Mesenchymal stem cell (in vitro differentiated cells and primary cell): ENCODE data around the gene TRIM77. TPM values are rescaled to one million over a fixed set of nuclear protein-coding genes. Genes with fewer than 3 reads are reported as not detected.
"Not testable (repeated sequence)": the region's sequence is repeated elsewhere in the genome, so short reads cannot be mapped to it uniquely, and the experiment has no call there.

Experiments
- DNase-seq: peaks from one replicate; pipeline ENCODE4 v3.0.0-alpha.2; 2013
- H2AFZ ChIP-seq: one replicate; pipeline ENCODE4 v1.6.1; 2013; ENCODE audit warnings: low read depth, mild to moderate bottlenecking, control low read depth, inconsistent platforms, low read length, moderate library complexity
- H2AK5ac ChIP-seq: 2 replicates; pipeline ENCODE4 v1.6.1; 2013; ENCODE audit warnings: low read length, moderate library complexity, mild to moderate bottlenecking, inconsistent platforms; ENCODE audit not compliant: severe bottlenecking
- H2BK120ac ChIP-seq: one replicate; pipeline ENCODE4 v1.6.1; 2013; ENCODE audit warnings: low read depth, mild to moderate bottlenecking, inconsistent platforms, low read length, moderate library complexity
- H2BK12ac ChIP-seq, 2 experiments: one replicate each; pipeline ENCODE4 v1.6.1; 2013; ENCODE audit warnings: inconsistent platforms in 2 of 2, low read length in 2 of 2, mild to moderate bottlenecking in 2 of 2, moderate library complexity in 2 of 2, control low read depth in 1 of 2
- H2BK15ac ChIP-seq: one replicate; pipeline ENCODE4 v1.6.1; 2013; ENCODE audit warnings: mild to moderate bottlenecking, low read depth, inconsistent platforms; ENCODE audit not compliant: poor library complexity, severe bottlenecking
- H2BK5ac ChIP-seq: 2 replicates; pipeline ENCODE4 v1.6.1; 2013; ENCODE audit warnings: low read depth, mild to moderate bottlenecking, low read length, control low read depth, inconsistent platforms; ENCODE audit not compliant: poor library complexity, severe bottlenecking
- H3K14ac ChIP-seq, 2 experiments: one replicate each; pipeline ENCODE4 v1.6.1; 2013; ENCODE audit warnings: inconsistent platforms in 2 of 2, low read length in 2 of 2, control low read depth in 1 of 2, mild to moderate bottlenecking in 1 of 2, moderate library complexity in 1 of 2
- H3K18ac ChIP-seq, 2 experiments: one replicate each; pipeline ENCODE4 v1.6.1; 2013; ENCODE audit warnings: inconsistent platforms in 2 of 2, low read length in 2 of 2, control low read depth in 1 of 2, low read depth in 1 of 2, mild to moderate bottlenecking in 1 of 2
- H3K23ac ChIP-seq, 2 experiments: one replicate each; pipeline ENCODE4 v1.6.1; 2013; ENCODE audit warnings: inconsistent platforms in 2 of 2, low read length in 2 of 2, mild to moderate bottlenecking in 2 of 2, moderate library complexity in 2 of 2, control low read depth in 1 of 2
- H3K27ac ChIP-seq: 2 replicates; pipeline ENCODE4 v1.5.1; 2013; ENCODE audit warnings: mild to moderate bottlenecking, moderate library complexity, low read length, control low read depth, inconsistent platforms; ENCODE audit not compliant: poor library complexity, severe bottlenecking
- H3K27me3 ChIP-seq, 2 experiments: 2 replicates each; pipeline versions ENCODE4 v1.6.1 to v1.7.0; 2013; ENCODE audit warnings: low read length in 2 of 2, mild to moderate bottlenecking in 2 of 2, moderate library complexity in 2 of 2, control low read depth in 1 of 2, inconsistent platforms in 1 of 2; ENCODE audit not compliant: control insufficient read depth in 1 of 2, insufficient read depth in 1 of 2
- H3K36me3 ChIP-seq, 2 experiments: 2 replicates each; pipeline versions ENCODE4 v1.6.1 to v1.7.0; 2013; ENCODE audit warnings: low read length in 2 of 2, control low read depth in 1 of 2, inconsistent platforms in 1 of 2, low read depth in 1 of 2, mild to moderate bottlenecking in 1 of 2; ENCODE audit not compliant: insufficient read depth in 2 of 2, control insufficient read depth in 1 of 2
- H3K4ac ChIP-seq, 2 experiments: one replicate each; pipeline ENCODE4 v1.6.1; 2013; ENCODE audit warnings: inconsistent platforms in 2 of 2, low read length in 2 of 2, mild to moderate bottlenecking in 2 of 2, moderate library complexity in 2 of 2, control low read depth in 1 of 2, low read depth in 1 of 2
- H3K4me1 ChIP-seq: 2 replicates; pipeline ENCODE4 v1.6.1; 2013; ENCODE audit warnings: low read depth, low read length, control low read depth; ENCODE audit not compliant: control insufficient read depth, insufficient read depth
- H3K4me2 ChIP-seq: 2 replicates; pipeline ENCODE4 v1.6.1; 2013; ENCODE audit warnings: low read length, mild to moderate bottlenecking, inconsistent platforms; ENCODE audit not compliant: poor library complexity, severe bottlenecking
- H3K4me3 ChIP-seq, 2 experiments: 2 replicates each; pipeline versions ENCODE4 v1.5.1 to v1.7.0; 2013; ENCODE audit warnings: low read length in 2 of 2, mild to moderate bottlenecking in 2 of 2, control low read depth in 1 of 2, low read depth in 1 of 2; ENCODE audit not compliant: insufficient read depth in 1 of 2
- H3K79me1 ChIP-seq: replicated peaks from 2 replicates; pipeline ENCODE4 v1.6.1; 2013; ENCODE audit warnings: mild to moderate bottlenecking, control low read depth, low read length, inconsistent platforms; ENCODE audit not compliant: poor library complexity, severe bottlenecking
- H3K9ac ChIP-seq: 2 replicates; pipeline ENCODE4 v1.7.0; 2013; ENCODE audit warnings: mild to moderate bottlenecking, low read length, moderate library complexity
- H3K9me3 ChIP-seq: 2 replicates; pipeline ENCODE4 v1.7.0; 2013; ENCODE audit warnings: mild to moderate bottlenecking, low read length; ENCODE audit not compliant: control insufficient read depth
- H4K8ac ChIP-seq: one replicate; pipeline ENCODE4 v1.6.1; 2013; ENCODE audit warnings: inconsistent platforms, mild to moderate bottlenecking, low read length, moderate library complexity
- H4K91ac ChIP-seq: one replicate; pipeline ENCODE4 v1.6.1; 2013; ENCODE audit warnings: mild to moderate bottlenecking, low read length, inconsistent platforms
- small RNA-seq: library from polyadenylated mRNA; stranded (forward); fragments of <200 nt; extraction: miRNeasy Mini kit (QIAGEN cat#:217004); gene quantifications from one replicate; pipeline ENCODE3, GENCODE V24; 2013; ENCODE audit warnings: low read depth

The TRIM77 gene

GRCh38 chr11:89750822-89751221, 40.7 kb downstream of the TRIM77 start:
- not testable (repeated sequence) for H2AK5ac ChIP-seq, H4K91ac ChIP-seq, H3K23ac ChIP-seq, H3K4me2 ChIP-seq, H3K27ac ChIP-seq, H3K79me1 ChIP-seq, H3K4ac ChIP-seq, H3K9me3 ChIP-seq, H2BK120ac ChIP-seq, H2BK5ac ChIP-seq, DNase-seq, H3K36me3 ChIP-seq, H3K4me3 ChIP-seq, H3K9ac ChIP-seq, H2BK12ac ChIP-seq, H3K4me1 ChIP-seq, H3K27me3 ChIP-seq, H3K18ac ChIP-seq, H2AFZ ChIP-seq, H2BK15ac ChIP-seq, H3K14ac ChIP-seq, H4K8ac ChIP-seq

Small RNA genes lying within 50 kb of the gene (small RNA-seq; reads per million reads assigned to genes)
- gene AP003122.3: not detected
